BJ (cell line): ENCODE data around the gene PIP4K2A. TPM values are rescaled to one million over a fixed set of nuclear protein-coding genes. Genes with fewer than 3 reads are reported as not detected.

Source experiments
- CTCF ChIA-PET: fragments of 350-600 bp; formaldehyde crosslinking; extraction: SDS; loops from one replicate; lab custom pipeline; 2021; ENCODE audit warnings: antibody characterized with exemption, inconsistent platforms; lab: Yijun Ruan, JAX
- POLR2A ChIA-PET: fragments of 300-600 bp; sonication (Branson Sonifier 250); formaldehyde crosslinking; extraction: SDS; loops from one replicate; lab custom pipeline; 2021; ENCODE audit warnings: antibody characterized with exemption; lab: Charles Lee
- DNase-seq: peaks from one replicate; pipeline ENCODE4 v3.0.0-alpha.2; 2011; ENCODE audit warnings: low read depth
- H3K27me3 ChIP-seq: 2 replicates; pipeline ENCODE4 v1.6.0; 2011; ENCODE audit warnings: low read length; ENCODE audit not compliant: control insufficient read depth, insufficient read depth
- H3K36me3 ChIP-seq: 2 replicates; pipeline ENCODE4 v1.5.1; 2011; ENCODE audit warnings: low read length; ENCODE audit not compliant: control insufficient read depth, insufficient read depth
- H3K4me3 ChIP-seq: 2 replicates; pipeline ENCODE4 v1.5.1; 2011; ENCODE audit warnings: low read depth, mild to moderate bottlenecking, control low read depth, low read length
- CTCF ChIP-seq: IDR thresholded peaks from 2 replicates; pipeline ENCODE4 v1.5.1; 2011; ENCODE audit warnings: low read depth, mild to moderate bottlenecking, control low read depth, inconsistent platforms, low read length, moderate library complexity; ENCODE audit not compliant: insufficient read depth
- polyA plus RNA-seq: library from polyadenylated mRNA; depleted of rRNA; stranded (reverse); fragments of >200 nt; gene quantifications from 2 replicates; pipeline ENCODE4 v1.2.3, GENCODE V29; 2011

The PIP4K2A gene
- polyA plus RNA-seq, 1 experiment = 17.3 TPM

- H3K4me3 ChIP-seq = no peak overlapping the region
- no peaks in the 10 kb centered on the region; the same call in 1 of the 2 replicates for H3K36me3 ChIP-seq
- CTCF ChIA-PET = interaction anchor here (1.5 kb wide), 1 partner anchor 10 kb away, joined by 3 read pairs; no protein-coding TSS in a partner anchor
- POLR2A ChIA-PET = no interaction called here
- TF ChIP-seq CTCF = no peak
- DNase-seq = no peak
- H3K27me3 ChIP-seq = no peaks in the 10 kb centered on the region
Measured at GRCh38 chr10:22644222-22644621, 70.2 kb downstream of the PIP4K2A start.

GRCh38 chr10:22643775-22644174 lies 70.6 kb downstream of the PIP4K2A start:
- POLR2A ChIA-PET = no interaction called here
- DNase-seq = no peak
- Histone ChIP-seq H3K27me3 (no peaks in the 10 kb centered on the region), H3K36me3 (no peaks in the 10 kb centered on the region; the same call in 1 of the 2 replicates), H3K4me3 (no peak overlapping the region)
- TF ChIP-seq CTCF = no peak
- CTCF ChIA-PET = interaction anchor here (1.5 kb wide), 1 partner anchor 11 kb away, joined by 3 read pairs; no protein-coding TSS in a partner anchor

DNA sequence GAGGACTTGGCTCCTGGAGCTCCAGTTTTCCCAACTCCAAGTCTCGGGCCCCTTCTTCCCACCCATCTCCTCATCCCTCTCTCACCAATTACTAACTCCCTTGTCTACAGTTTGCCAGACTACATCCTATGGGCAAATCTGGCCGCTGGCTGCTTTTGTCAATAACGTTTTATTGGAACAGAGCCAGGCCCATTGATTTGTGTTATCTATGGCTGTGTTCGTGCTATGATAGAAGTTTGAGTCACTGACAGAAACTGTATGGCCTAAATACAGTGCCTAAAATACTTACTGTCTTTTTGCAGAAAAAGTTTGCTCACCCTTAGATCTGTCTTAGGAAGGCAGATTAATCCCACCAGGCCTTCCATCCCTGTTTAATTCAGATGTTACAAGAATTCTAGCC lies 71.3 kb downstream of the PIP4K2A start:
- CTCF ChIA-PET = interaction anchor here (1.5 kb wide), 1 partner anchor 11 kb away, joined by 3 read pairs; no protein-coding TSS in a partner anchor
- POLR2A ChIA-PET = no interaction called here
- Histone ChIP-seq H3K36me3 (no peaks in the 10 kb centered on the region; the same call in 1 of the 2 replicates), H3K4me3 (no peak overlapping the region), H3K27me3 (no peaks in the 10 kb centered on the region)
- TF ChIP-seq CTCF = no peak
- DNase-seq = no peak

DNA sequence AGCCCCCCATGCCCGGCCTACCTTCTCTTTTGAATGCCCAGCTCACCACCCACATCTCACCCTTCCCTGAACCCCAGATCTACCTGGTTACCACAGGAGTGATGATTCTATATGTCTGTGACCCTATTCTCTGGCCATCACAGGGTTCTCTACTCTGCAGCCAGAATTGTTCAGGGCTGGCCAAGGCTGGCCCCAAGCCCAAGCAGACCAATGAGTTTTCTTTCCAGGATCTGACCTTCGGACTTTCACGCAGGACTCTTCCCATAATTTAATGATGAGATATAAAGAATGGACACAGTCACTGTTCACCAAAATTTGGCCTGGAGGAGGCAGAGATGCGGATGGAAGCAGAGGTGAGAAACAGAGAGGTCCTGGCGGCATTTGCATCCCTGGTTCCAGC lies 72.6 kb downstream of the PIP4K2A start:
- DNase-seq = no peak
- H3K27me3 ChIP-seq = no peaks in the 10 kb centered on the region
- no peak for TF ChIP-seq CTCF
- POLR2A ChIA-PET = no interaction called here
- CTCF ChIA-PET = interaction anchor here (1.4 kb wide), 1 partner anchor 10 kb away, joined by 6 read pairs; no protein-coding TSS in a partner anchor
- no peak overlapping the region for H3K4me3 ChIP-seq
- no peaks in the 10 kb centered on the region; the same call in 1 of the 2 replicates for H3K36me3 ChIP-seq

DNA sequence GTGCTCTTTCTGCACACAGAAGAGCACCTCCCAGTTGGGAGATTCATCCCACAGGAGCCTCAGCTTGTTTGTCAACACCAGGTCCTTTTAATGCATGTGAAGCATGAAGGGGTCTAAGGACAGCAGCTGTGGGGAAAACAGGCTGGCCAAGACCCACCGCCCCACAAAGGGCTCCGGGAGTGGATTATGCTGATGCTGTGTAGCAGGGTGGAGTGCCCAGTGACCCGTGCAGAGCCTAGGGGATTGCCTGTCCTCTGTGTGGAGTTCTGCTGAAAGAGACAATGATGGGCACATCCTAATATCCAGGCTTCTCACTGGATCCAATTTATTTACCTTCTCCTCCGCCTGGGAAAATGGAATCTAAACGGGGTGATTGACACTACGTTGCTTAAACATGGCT lies 74.0 kb downstream of the PIP4K2A start:
- TF ChIP-seq CTCF = no peak
- no peaks in the 10 kb centered on the region; the same call in 1 of the 2 replicates for H3K36me3 ChIP-seq
- H3K4me3 ChIP-seq = no peak overlapping the region
- no peak for DNase-seq
- ChIA-PET POLR2A (no interaction called here), CTCF (interaction anchor here (1.4 kb wide), 1 partner anchor 10 kb away, joined by 3 read pairs; no protein-coding TSS in a partner anchor)
- no peaks in the 10 kb centered on the region for H3K27me3 ChIP-seq
